ENCODE measurements around the gene DCTN3.

Gene DCTN3

GRCh38 chr9:34615132-34615531 is 5.2 kb downstream of the DCTN3 start:
- no peak for DNase-seq

GRCh38 chr9:34612788-34613390 is 7.4 kb downstream of the DCTN3 start:
- DNase-seq: peak; percentile 95

GRCh38 chr9:34611811-34612787 is 8.2 kb downstream of the DCTN3 start, which contains the start of gene RPP25L:
RPP25L (minus strand) TSS chr9:34612097; CDS start chr9:34611296, 801 bp downstream.
- peak; percentile 96 for DNase-seq

GRCh38 chr9:34611251-34611810 is 9.0 kb downstream of the DCTN3 start:
- DNase-seq: no peak

GRCh38 chr9:34610434-34611206 is 9.7 kb downstream of the DCTN3 start:
- no peak for DNase-seq

GRCh38 chr9:34607331-34607730 is 13.0 kb downstream of the DCTN3 start:
- DNase-seq: no peak

GRCh38 chr9:34606905-34607304 is 13.4 kb downstream of the DCTN3 start:
- no peak for DNase-seq

- DNase-seq: no peak
Observed at GRCh38 chr9:34606190-34606589, 14.1 kb downstream of the DCTN3 start.

GRCh38 chr9:34603610-34604231 is 16.6 kb downstream of the DCTN3 start:
- peak; percentile 97 for DNase-seq

GRCh38 chr9:34601937-34602573 is 18.2 kb downstream of the DCTN3 start:
- no peak for DNase-seq

- no peak for DNase-seq
Observed at GRCh38 chr9:34600908-34601307, 19.4 kb downstream of the DCTN3 start.

- DNase-seq: no peak
Observed at GRCh38 chr9:34599546-34599945, 20.7 kb downstream of the DCTN3 start.

GRCh38 chr9:34594177-34594576 is 26.1 kb downstream of the DCTN3 start:
- DNase-seq: no peak

- peak; percentile 73 for DNase-seq
Observed at GRCh38 chr9:34592895-34593601, 27.2 kb downstream of the DCTN3 start.

GRCh38 chr9:34591917-34592866 is 28.1 kb downstream of the DCTN3 start:
- peak; percentile 36 for DNase-seq

- DNase-seq: peak; percentile 94
Observed at GRCh38 chr9:34591248-34591916, 28.9 kb downstream of the DCTN3 start.

GRCh38 chr9:34590381-34591247 is 29.7 kb downstream of the DCTN3 start:
- DNase-seq: peak; percentile 62

- peak; percentile 87 for DNase-seq
Observed at GRCh38 chr9:34589636-34590380, 30.5 kb downstream of the DCTN3 start, which contains the start of gene CNTFR. CNTFR (minus strand) TSS chr9:34589724; CDS start chr9:34568981, 20,743 bp downstream.

Data from eye (tissue), 1 donor.